ENCODE measurements around the gene MRPL43.

DNA sequence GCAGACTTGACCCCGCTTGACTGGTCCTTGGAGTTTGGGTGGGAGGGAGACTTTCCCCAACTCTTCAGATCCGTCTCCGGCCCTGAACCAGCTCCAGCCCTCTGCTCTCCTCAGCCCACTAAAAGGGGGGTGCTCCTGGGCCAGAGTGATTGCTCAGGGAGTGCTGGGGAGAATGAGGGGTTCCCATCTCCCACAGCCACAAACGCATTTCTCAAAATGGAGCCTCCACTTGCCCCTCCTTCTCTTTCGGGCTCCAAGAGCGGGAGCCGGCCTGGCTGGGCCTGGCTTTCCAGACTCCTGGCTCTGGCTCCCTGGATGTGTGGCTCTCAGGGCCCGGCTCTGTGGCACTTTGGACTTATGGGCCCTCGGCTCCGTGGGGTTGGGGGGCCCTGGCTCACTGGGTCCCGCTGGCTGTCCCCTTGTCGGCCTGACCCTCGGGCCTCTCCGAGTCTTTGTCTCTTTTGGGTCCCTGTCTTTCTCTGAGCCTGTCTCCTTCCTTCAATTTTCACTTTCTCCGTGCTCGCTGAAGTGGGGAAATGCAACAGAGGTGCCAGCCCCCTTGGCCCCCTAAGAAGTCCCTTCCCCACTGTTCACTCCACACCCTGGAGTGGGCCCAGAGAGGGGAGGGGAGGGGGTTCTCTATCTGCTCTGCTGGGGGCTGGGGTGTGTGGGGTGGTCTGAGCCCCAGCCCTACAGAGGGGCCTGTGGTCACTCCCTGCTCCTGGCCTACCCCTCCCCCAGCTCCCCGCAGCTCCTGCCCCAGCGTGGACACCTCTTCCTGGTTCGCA is 13.0 kb upstream of the MRPL43 start:
- TF ChIP-seq, protein P1, sequence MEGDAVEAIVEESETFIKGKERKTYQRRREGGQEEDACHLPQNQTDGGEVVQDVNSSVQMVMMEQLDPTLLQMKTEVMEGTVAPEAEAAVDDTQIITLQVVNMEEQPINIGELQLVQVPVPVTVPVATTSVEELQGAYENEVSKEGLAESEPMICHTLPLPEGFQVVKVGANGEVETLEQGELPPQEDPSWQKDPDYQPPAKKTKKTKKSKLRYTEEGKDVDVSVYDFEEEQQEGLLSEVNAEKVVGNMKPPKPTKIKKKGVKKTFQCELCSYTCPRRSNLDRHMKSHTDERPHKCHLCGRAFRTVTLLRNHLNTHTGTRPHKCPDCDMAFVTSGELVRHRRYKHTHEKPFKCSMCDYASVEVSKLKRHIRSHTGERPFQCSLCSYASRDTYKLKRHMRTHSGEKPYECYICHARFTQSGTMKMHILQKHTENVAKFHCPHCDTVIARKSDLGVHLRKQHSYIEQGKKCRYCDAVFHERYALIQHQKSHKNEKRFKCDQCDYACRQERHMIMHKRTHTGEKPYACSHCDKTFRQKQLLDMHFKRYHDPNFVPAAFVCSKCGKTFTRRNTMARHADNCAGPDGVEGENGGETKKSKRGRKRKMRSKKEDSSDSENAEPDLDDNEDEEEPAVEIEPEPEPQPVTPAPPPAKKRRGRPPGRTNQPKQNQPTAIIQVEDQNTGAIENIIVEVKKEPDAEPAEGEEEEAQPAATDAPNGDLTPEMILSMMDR (IDR thresholded peaks at IDR 0.05; ENCODE audit: poor library complexity): no peak
- no peak for TF ChIP-seq EZH2phosphoT487 (IDR thresholded peaks at IDR 0.05; ENCODE audit: low read depth, severe bottlenecking, unreplicated experiment)

All from hepatocyte (in vitro differentiated cells).